HG03442 (cell line): ENCODE measurements around the gene RAB25.
"Not testable (repeated sequence)": the region's sequence is repeated elsewhere in the genome, so short reads cannot be mapped to it uniquely, and the experiment has no call there.

Experiments used
- ATAC-seq: cut with Tn5 transposase; IDR thresholded peaks from one replicate; pipeline ENCODE4 v1.9.1; 2021; ENCODE audit warnings: mild to moderate bottlenecking, moderate library complexity; ENCODE audit not compliant: unreplicated experiment

RAB25 gene

DNA sequence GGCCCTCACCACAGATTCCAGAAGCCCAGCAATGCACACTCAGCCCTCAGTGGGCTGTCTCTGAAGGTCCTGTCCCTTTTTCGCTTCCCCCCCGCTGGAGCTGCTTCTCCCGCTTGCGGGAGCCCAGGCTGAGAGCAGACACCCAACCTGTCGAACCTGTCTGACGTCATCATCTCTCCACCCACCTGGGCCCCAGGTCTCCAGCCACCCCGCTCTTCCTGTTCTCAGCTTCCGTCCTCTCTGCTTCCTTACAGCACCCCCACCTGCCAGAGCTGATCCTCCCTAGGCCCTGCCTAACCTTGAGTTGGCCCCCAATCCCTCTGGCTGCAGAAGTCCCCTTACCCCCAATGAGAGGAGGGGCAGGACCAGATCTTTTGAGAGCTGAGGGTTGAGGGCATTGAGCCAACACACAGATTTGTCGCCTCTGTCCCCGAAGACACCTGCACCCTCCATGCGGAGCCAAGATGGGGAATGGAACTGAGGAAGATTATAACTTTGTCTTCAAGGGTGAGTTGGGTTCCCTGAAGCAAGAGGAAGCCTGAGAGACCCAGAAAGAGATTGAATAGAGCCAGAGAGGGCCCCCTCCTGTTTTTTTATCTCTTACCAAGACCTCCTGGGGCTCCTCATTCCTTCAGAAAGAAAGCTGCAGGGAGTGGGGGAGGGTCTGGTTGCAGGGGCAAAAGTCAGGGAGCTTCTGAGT is at the start of gene RAB25:
Gene RAB25 (plus strand): TSS at position 224 of the 700 bp plus-strand sequence. CDS start 241 bp downstream, at position 465.
- ATAC-seq: no peak

DNA sequence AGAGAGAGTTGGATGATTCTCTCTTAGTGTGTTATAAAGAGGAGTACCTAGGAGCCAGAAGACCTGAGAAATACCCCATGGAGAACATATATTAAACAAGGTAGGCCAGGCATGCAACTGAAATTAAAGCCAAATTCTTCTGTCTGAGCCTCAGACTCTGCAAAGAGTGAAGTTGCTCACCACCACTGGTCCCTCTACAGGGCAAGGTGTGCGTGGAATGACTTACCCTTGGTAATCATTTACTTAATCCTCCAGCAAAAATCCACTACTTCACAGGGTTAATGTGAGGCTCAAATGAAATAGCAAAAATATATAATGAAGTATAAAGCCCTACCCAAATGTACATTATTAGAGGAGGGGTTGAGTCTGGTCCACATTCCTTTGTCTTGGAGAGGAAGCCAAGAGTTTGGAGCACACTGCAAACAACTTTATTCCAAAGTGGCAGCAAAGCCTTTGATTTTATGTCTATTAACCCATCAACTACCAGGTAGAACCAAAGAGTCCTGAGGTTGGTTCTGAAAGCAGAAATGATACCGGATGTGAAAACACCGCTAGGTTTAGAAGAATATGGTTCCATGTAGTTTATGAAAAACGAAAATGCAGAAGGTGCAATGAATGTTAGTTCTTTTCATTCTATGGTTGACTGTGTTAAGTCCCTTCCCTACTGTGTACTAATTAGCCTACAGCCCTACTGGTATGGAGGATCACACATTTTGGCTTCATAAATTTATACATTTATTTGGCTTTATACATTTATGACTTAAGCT is 48.7 kb upstream of the RAB25 start:
- ATAC-seq: no peak

DNA sequence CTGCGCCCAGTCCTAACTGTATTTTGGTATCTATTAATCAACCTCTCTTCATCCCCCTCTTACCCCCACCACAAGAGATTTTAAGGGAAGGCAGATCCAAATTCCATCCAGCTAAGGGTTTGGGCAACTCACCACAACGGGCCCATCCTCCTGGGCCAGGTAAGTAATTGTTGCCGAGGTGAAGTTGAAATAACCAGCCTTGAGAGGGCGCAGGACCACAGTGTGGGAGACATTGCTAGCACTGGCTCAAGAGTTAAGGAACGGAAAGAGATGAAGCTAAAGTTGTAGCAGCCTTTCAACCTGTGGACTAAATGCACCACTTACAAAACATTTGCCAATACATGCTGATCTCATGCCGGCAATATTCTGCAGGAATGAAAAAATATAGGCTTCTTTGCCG is 46.1 kb upstream of the RAB25 start:
- no peak for ATAC-seq

- no peak for ATAC-seq
These were observed 41.0 kb upstream of the RAB25 start for GRCh38 chr1:156019946-156020292.

DNA sequence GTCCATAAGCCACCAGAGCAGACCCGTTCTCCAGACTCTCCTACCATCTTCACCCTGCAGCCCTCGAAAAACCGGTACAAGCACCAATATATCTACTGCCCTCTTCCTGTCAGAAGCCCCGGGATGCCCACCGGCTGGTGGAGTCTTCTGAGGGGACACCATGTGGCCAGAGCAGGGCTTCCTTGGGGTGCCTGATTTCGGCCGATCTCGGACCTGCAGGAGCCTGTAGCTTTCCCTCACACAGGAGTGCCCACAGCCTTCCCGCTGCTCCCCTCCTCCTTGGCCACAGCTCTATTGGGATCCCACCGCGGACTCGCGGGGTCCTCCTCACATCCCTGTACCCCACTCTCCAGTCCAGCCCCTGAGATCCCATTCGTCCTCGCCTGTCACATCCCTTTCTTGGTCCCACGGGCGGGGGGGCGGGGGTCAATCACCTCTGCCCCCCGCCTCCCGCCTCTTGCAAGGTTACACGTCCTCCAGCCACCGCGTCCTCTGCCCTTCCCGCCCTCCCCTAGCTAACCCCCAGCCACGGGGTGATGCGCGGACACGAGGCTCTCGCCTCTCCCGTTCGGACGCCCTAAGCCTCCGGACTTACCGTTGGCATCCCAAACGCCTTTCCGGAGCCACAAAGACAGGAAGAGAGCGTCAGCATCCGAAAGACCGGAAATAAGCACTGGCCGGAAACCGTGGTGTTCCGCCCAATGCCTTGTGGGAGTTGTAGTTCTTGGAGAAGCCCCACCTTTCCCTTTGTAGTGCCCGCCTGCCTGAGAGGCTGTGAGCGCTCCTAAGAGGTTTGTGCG is 40.5 kb upstream of the RAB25 start, which contains the start of gene SSR2:
Gene SSR2 (minus strand): TSS at position 659 of the 800 bp plus-strand sequence. CDS start 784 bp downstream, outside the sequence.
- ATAC-seq: peak; percentile 85

- no peak for ATAC-seq
These were observed 39.9 kb upstream of the RAB25 start for GRCh38 chr1:156021093-156021428.

- ATAC-seq: no peak
These were observed 39.0 kb upstream of the RAB25 start for GRCh38 chr1:156021954-156022353.

GRCh38 chr1:156024801-156025200 is 36.2 kb upstream of the RAB25 start:
- ATAC-seq: no peak

DNA sequence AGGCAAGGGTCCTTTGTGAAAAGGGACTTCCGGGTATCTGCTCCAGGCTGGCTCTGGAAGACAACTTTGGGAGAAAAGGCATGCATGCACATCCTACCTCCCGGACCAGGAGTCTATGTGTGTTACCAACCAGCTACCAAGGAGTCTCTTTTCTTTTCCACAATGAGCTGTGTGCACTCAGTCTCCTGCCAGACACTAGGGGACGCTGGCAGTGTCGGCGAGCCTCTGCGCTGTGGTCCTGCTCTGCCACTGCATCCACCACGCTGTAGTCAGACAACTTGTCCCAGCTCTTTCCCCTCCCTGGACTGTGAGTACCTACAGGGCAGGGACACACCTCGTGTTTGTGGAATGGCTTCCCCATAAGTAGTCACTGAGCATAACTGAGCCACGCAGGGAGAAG is 35.1 kb upstream of the RAB25 start:
- no peak for ATAC-seq

- no peak for ATAC-seq
These were observed 34.4 kb upstream of the RAB25 start for GRCh38 chr1:156026588-156026987.

DNA sequence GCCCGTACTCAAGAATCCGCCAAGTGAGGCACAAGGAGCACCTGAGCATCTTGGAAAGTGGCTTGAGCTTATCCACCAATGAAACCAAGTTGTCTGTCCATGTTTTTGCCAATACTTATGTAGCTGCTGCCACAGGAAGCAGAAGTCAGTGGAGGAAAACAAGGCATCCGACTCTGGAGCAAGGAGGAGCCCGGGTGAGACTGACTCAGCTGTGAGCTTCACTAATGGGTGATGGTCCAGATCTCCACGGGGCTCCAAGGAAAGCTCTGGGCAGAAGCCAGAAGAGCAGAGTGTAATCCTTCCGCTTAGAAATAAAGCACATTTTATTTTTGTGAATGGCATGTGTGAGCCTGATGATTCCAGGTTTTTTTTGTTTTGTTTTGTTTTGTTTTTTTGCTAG is 27.9 kb upstream of the RAB25 start:
- ATAC-seq: no peak

DNA sequence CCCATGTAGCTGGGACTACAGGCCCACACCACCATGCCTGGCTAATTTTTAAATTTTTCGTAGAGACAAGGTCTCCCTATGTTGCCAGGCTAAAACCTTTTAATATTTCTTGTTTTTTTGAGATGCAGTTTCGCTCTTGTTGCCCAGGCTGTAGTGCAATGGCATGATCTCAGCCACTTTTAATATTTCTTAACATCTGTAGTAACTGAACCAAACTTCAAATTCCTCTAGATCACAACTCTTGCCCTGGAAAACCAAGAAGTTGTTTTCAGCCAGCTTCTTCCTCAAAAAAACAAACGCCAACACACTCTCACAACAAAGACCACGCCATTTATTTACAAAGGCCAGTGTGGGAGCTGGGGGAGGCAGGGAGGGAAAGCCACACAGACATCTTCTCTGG is 26.0 kb upstream of the RAB25 start:
- not testable (repeated sequence) for ATAC-seq

DNA sequence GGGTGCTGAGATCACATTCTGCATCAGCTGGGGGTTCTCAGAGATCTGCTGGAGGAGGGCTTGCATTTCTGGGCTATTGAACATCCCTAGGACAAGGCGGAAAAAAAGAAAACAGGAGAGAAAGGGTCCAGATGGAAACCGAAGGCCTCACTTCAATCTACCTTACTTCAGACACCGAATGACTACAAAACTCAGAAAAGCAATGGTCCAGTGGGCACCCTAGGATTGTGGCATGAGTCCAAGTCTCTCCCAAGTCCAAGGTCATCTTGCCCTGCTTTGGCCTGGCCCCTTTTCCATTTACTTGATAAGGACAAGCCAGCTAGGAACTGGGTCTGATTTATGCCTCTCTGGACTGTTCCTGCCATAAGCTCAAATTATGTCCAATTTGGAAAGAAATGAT is 18.1 kb upstream of the RAB25 start:
- no peak for ATAC-seq

- ATAC-seq: no peak
These were observed 15.9 kb upstream of the RAB25 start for GRCh38 chr1:156045076-156045475.

DNA sequence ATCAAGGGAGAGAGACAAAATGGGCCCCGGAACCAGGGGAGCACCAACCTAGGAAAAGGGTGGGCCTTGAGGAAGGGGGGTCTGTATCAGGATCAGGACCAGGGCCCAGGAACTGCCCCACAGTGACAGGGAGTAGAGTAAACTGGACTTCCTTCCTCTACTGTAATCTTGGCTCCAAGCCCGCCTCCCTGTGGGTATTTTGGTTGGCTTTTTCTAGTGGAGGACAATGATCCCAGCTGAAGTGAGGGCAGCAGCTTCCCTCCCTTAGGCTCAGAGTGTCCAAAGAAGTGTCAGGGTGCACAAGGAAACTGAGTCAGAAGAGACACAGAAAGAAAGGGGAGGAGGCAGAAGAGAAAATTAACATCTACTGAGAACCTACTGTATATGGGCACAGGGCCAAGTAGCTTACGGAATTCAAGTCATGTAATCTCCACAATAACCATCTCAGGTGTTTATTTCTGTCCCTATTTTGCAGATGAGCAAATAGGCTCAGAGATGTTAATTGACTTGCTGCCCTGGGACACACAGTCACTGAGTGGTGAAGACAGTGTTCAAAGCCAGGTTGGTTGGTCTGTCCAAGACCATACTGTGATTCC is 12.2 kb upstream of the RAB25 start:
- no peak for ATAC-seq

DNA sequence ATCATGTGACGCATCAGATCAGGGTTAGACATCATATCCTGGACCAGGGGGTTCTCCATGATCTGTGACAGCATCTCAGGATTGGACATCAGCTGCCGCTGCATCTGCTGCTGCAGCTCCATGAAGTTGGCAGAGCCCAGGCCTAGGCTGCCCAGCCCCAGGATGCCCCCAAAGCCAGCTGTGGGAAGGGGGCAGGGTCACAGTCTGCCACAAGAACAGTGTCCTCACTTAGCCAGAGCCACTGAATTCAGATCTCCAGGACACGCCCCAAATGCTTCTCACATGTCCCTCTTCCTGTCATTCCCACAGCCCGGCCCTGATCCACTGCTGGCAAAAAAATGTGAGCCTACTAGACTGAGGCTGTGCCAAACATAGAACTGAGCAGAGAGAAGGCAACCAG is 10.6 kb upstream of the RAB25 start:
- no peak for ATAC-seq

- ATAC-seq: no peak
These were observed 9.8 kb upstream of the RAB25 start for GRCh38 chr1:156051011-156051725.

- ATAC-seq: no peak
These were observed 7.8 kb upstream of the RAB25 start for GRCh38 chr1:156052862-156053767.

DNA sequence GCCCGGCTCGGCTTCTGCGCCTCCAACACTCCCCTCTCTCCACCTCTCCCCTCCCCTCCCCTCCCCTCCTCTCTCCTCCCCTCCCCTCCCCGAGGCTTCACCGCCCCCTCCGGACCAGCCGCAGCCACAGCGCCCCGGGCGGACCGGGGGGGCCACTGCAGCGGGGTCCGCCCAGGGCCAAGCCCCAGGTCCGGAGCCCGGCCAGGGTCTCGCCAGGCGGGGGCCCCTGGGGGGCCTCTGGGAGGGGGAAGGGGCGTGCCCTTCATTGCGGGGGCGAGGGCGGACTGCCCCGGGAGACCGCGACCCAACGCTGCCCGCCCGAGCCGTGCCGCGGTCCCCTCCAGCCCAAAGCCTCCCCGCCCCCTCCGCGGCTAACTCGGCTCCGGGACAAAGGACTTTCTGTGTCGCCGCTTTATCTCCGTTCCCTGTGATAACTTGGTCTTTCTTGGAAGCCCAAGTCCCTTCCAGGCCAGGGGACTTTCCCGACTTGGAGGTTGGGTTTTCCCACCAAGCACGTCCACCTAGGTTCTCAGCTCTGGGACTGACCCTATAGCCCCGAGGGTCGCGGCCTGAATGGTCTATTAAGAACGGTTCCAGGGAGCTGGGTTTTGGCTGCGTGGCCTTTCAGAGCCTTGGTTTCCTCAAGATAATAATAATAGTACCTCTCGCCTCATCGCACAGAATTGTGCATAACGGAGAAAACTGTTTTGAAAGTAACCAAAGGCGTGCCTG is 7.0 kb upstream of the RAB25 start, which contains the start of gene UBQLN4:
Gene UBQLN4 (minus strand): TSS at position 31 of the 732 bp plus-strand sequence. CDS start 97 bp downstream, outside the sequence.
- ATAC-seq: peak; percentile 48
